ENCODE results near the gene LRP6. TPM values are rescaled to one million over a fixed set of nuclear protein-coding genes. Genes with fewer than 3 reads are reported as not detected.

Gene LRP6
- total and polyA plus RNA-seq, 7 donors, result 2.9 to 31.5 (median 16.6) TPM

GRCh38 chr12:12072064-12072760 lies 194.6 kb downstream of the LRP6 start:
- H3K36me3 ChIP-seq (ENCODE audit: insufficient read depth in 1 of 2, low read depth in 1 of 2), result no peaks in the 10 kb centered on the region

GRCh38 chr12:12070674-12071656 lies 195.9 kb downstream of the LRP6 start, which contains the start of gene BCL2L14:
Gene BCL2L14 (plus strand): TSS chr12:12070939. CDS start chr12:12079306, 8,367 bp downstream.
- Histone ChIP-seq H3K27me3 (ENCODE audit: insufficient read depth in 3 of 3, low read length in 2 of 3) (no peaks in the 10 kb centered on the region), H3K9me3 (no peaks in the 10 kb centered on the region), H3K4me3 (no peak within 1 kb of the TSS), H3K36me3 (ENCODE audit: insufficient read depth in 1 of 2, low read depth in 1 of 2) (no peaks in the 10 kb centered on the region), H3K27ac (no peak within 1 kb of the TSS), H3K4me1 (no peaks in the 10 kb centered on the region)
- intact Hi-C loops (cut with DNase I), result no loop called here
- TF ChIP-seq CTCF (IDR thresholded peaks at IDR 0.05), result no peak
- ATAC-seq (no peak), DNase-seq (no peak)
- WGBS, 3 donors, result 48 to 62% (median 57%) methylated on average over 12 of the region's 12 CpGs

More at GRCh38 chr12:12072064-12072760, 194.6 kb downstream of the LRP6 start:
- ATAC-seq (no peak), DNase-seq (no peak)
- 66 to 77% (median 74%) methylated on average over 21 of the region's 21 CpGs for WGBS, 3 donors
- Histone ChIP-seq H3K4me3 (no peak overlapping the region), H3K4me1 (no peaks in the 10 kb centered on the region), H3K27ac (no peak overlapping the region), H3K9me3 (no peaks in the 10 kb centered on the region), H3K27me3 (ENCODE audit: insufficient read depth in 3 of 3, low read length in 2 of 3) (no peaks in the 10 kb centered on the region)
- no peak for TF ChIP-seq CTCF (IDR thresholded peaks at IDR 0.05)
- intact Hi-C loops (cut with DNase I), result no loop called here

- ATAC-seq, result no peak
- Histone ChIP-seq H3K4me1 (no peaks in the 10 kb centered on the region), H3K4me3 (no peak overlapping the region), H3K9me3 (no peaks in the 10 kb centered on the region), H3K36me3 (ENCODE audit: insufficient read depth in 1 of 2, low read depth in 1 of 2) (no peaks in the 10 kb centered on the region), H3K27ac (no peak overlapping the region), H3K27me3 (ENCODE audit: insufficient read depth in 3 of 3, low read length in 2 of 3) (no peaks in the 10 kb centered on the region)
- 87 to 88% (median 88%) methylated on average over 14 of the region's 14 CpGs for WGBS, 3 donors
- TF ChIP-seq CTCF (IDR thresholded peaks at IDR 0.05), result no peak
- no peak for DNase-seq
- intact Hi-C loops (cut with DNase I), result no loop called here
Measured at GRCh38 chr12:12069821-12070548, 196.9 kb downstream of the LRP6 start.

GRCh38 chr12:12068751-12069150 lies 198.1 kb downstream of the LRP6 start:
- WGBS, 3 donors, result 88 to 92% (median 89%) methylated on average over 6 of the region's 6 CpGs
- DNase-seq (no peak), ATAC-seq (no peak)
- no peak for TF ChIP-seq CTCF (IDR thresholded peaks at IDR 0.05)
- H3K4me1 ChIP-seq, result no peaks in the 10 kb centered on the region
- H3K4me3 ChIP-seq, result no peak overlapping the region
- no peak overlapping the region for H3K27ac ChIP-seq
- no peaks in the 10 kb centered on the region for H3K36me3 ChIP-seq (ENCODE audit: insufficient read depth in 1 of 2, low read depth in 1 of 2)
- no peaks in the 10 kb centered on the region for H3K9me3 ChIP-seq
- intact Hi-C loops (cut with DNase I), result no loop called here
- H3K27me3 ChIP-seq (ENCODE audit: insufficient read depth in 3 of 3, low read length in 2 of 3), result no peaks in the 10 kb centered on the region

Other genes with a start within 250 kb of the LRP6 start
- not detected for gene BCL2L14, start 196.1 kb downstream of the LRP6 start, total RNA-seq
- not detected for gene BCL2L14, start 196.1 kb downstream of the LRP6 start, polyA plus RNA-seq
- gene MANSC1, start 83.2 kb upstream of the LRP6 start, total RNA-seq, result 1 to 10 TPM; 2.8 to 3.5 (median 3.3) TPM
- gene MANSC1, start 83.2 kb upstream of the LRP6 start, polyA plus RNA-seq, result 1 to 10 TPM; 2.2 to 3.6 (median 3.2) TPM
- 10 to 100 TPM; 10.7 to 13.3 (median 11.8) TPM for gene BORCS5, start 90.0 kb upstream of the LRP6 start, total RNA-seq
- 10 to 100 TPM in 1 of 3 donors, 1 to 10 TPM in 2; 4.3 to 12.3 (median 8.5) TPM for gene BORCS5, start 90.0 kb upstream of the LRP6 start, polyA plus RNA-seq

Data from psoas muscle (tissue), 8 donors.